Activated T-cell treated with anti-CD3 and anti-CD28 coated beads for 48 hours (primary cell): ENCODE measurements around the gene CDH6.
"Not testable (repeated sequence)": the region's sequence is repeated elsewhere in the genome, so short reads cannot be mapped to it uniquely, and the experiment has no call there.

ENCODE experiments used
- DNase-seq: peaks from one replicate; pipeline ENCODE4 v3.0.0-alpha.2; 2020; ENCODE audit warnings: low read depth

Gene CDH6

DNA sequence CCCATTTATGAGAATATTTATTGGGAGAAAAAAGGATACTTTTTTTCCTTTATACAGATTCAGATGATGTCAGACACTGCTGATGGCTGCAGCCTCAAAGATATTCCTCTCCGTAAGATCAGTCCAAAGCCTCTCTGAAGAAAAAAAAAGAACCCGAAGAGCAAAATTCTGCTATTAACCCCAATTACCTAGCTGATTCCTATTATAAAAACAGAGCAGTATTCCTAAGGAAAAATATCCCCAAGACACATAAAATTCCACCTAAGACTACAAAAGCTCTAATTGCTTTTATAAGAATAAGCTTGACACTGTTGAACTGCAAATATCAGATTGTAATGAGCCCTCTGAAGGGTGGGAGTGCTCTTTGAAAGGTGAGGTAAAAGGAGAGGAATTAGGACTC, 138.7 kb downstream of the CDH6 start:
- no peak for DNase-seq

DNA sequence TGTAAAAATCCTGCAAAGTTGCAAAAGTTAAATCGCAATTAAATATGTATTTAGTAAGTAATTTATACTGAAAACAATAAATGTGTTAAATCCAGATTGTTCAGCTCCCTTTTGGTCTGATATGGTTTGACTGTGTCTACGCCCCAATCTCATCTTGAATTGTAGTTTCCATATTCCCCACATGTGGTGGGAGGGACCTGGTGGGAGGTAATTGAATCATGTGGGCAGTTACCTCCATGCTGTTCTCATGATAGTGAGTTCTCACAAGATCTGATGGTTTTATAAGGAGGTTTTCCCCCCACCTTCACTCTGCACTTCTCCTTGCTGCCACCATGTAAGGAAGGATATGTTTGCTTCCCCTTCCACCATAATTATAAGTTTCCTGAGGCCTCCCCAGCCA, 140.0 kb downstream of the CDH6 start:
- no peak for DNase-seq

DNA sequence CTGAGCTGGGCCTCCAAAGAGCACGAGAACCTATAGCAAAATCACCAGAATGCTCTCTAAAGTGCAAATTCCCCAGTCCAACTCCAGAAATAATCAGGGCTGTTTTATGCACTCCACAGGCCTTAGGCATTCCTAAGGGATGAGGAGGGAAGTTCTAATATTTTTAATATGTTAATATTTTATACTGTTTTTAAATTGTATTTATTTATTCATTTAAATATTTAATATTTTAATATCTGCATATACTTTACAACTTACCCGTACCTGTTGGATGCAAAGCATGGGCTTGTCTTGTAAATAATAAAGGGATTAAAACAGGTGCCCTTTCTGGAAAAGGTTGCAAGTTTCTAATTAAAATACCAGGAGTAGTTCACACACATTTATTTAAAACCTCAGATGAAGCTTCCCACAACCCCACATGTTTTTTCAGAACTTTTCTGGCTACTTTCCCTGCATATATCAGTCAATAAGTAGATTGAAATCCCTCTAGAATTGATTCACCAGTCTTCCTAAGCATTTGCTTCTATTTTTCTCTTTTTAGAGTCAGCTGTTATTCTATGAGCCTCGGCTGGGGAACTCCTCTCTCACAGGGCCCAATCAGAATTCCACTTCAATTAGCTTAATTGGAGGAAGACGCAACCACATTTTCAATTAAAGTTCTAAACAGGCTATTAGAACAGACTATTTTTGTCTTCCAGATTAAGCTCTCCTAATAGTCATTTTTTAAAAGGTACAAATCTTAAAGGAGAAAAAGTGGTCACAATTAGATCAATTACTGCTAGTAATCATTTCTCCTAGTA, 140.8 kb downstream of the CDH6 start:
- no peak for DNase-seq

DNA sequence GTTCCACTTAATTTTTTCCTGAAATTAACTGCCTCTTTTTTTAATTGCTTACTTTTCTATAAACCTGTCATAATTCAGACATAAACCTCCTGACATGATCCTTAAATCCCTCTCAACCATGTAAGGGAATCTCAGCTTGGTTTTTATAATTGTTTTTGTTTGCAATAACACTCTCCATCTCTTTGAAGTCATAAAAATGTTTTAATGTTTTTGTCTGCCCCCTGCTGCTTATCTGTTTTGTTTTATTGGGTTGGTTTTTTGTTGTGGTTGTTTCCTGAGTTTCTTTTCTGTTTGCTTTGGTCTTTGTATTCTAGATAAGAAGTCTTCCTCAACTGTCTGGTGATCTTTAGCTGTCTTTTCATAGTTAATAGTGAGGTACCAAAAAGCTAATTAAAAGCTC, 142.0 kb downstream of the CDH6 start:
- DNase-seq, result no peak

DNA sequence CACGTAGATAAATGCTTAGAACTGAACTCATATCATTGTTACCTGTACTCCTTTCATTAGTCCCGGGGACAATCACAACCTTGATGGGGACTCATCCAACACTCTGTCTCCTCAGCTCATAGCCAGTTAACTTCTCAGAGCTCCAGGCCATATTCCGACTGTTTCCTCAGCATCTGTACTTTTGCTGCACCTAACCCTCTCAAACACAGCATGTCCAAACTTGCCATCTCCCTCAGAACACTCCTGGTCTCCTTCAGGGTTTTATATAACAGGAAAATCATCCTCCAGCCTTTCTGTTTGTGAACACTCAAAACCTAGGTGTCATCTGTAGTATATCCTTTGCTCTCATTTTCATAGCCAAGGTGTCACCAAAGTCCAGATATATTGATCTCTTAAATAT, 150.5 kb downstream of the CDH6 start:
- no peak for DNase-seq

DNA sequence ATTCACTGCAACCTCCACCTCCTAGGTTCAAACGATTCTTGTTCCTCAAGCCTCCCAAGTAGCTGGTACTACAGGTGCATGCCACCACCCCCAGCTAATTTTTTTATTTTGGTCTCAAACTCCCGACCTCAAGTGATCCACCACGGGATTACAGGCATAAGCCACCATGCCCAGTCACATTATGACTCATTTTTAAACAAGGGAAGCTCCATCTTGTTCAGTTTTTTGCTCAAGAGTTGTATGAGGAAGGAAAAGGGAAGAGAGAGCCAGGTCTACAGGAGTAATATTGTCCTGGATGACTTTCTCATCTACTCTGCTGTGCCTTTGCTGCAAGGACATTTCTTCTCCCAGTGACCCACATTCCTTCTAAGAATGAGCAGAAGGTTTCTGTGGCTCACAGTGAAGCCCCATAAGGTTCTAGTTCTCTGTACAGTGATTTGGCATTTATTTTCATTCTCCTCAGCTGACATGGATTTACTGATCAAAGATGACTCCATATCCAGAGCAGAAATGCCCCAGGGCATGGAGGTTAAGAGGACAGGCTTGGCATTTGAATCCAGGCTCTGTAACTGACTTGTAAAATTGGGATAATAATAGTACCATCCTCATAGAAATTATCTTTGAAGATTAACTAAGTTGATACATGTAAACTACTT, 153.5 kb downstream of the CDH6 start:
- no peak for DNase-seq

DNA sequence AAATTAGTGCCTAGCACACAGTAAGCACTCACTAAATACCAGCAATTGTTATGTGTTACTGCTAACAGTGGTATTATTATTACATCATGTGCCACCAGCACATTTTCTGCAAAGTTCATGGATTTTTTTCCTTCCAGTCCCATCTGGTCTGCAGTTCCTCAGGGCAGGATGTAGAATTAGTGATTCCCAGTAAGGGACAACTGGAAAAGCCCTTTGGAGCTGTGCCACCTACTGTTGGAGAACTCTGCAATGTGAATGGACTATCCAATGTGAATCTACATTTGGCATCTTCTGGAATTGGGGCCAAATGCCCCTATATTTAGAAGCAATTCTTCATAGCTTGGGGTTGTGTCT, 154.0 kb downstream of the CDH6 start:
- no peak for DNase-seq

DNA sequence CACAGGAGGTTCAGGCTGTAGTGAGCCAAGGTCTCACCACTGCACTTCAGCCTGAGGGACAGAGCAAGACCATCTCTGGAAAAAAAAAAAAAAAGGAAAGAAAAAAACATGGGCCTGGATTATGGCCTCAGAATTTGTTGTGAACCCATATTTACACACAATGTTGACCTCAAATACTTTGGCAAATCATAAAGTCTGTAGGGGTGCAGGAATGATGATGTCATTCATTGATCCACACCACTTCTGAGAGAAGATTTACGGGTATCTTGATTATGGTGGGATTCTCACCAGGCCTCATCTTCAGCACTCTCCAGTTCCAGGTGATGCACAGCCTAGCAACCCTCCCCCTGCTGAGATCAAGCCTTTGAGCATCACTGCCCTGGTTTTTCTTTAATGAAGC, 156.9 kb downstream of the CDH6 start:
- DNase-seq, result no peak

DNA sequence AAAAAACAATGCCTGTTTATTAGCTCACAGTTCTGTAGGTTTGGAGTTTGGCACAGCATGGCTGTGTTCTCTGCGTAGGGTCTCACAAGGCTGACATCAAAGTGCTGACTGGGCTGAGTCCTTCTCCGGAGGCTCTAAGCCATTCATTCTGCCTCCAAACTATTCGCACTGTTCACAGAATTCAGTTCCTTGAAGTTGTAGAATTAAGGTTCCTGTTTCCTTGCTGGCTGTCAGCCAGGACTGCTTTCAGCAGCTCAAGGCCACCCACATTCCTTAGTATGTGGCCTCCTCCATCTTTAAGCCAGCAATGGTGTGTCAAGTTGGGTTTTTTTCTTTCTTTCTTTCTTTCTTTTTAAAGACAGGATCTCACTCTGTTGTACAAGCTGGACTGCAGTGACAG, 161.9 kb downstream of the CDH6 start:
- DNase-seq, result no peak

DNA sequence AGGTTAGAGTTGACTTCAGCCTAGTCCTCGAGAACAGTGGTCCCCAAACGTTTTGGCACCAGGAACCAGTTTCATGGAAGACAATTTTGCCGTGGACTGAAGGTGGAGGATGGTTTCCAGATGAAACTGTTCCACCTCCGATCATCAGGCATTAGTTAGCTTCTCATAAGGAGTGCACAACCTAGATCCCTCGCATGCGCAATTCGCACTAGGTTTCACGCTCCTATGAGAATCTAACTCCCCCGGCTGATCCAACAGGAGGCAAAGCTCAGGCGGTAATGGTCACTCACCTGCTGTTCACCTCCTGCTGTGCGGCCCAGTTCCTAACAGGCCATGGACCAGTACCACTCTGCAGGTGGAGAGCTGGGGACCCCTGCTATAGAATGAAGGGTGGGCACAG, 163.6 kb downstream of the CDH6 start:
- no peak for DNase-seq

DNA sequence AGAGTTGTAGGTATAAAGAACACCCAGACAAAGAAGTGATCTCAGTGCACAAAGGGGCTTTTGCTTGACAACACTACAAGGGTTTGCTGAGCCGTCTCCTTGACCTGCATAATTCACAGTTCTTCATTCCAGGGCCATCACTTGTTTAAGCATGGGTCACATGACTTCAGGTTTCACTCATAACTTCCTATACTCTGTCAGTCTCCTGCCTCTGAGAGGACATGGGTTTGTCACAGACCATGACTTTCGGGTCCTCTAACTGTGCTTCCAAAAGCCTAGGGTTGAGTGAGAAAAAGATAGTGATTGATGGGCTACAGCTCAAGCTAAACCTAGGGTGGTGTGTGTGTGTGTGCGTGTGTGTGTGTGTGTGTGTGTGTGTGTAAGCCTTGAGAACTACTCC, 166.4 kb downstream of the CDH6 start:
- DNase-seq, result no peak

DNA sequence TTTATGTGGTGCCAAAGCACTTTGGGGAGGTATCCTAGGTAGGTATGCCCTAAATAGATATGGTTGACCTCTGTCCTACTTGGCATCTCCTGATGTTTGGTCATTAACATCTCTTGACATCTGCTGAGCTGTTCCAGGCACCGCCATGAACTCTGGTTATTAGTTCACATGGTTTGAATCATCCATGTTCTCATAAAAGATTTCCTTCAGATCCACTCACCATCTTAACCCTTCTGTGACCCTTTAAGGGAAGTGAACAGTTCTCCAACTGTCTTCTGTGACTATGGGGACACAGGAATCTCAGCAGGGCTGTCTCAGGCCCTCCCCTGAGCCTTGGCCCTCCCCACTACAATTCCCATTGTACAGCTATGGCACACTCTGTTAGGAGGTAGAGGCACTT, 167.7 kb downstream of the CDH6 start:
- DNase-seq, result no peak

DNA sequence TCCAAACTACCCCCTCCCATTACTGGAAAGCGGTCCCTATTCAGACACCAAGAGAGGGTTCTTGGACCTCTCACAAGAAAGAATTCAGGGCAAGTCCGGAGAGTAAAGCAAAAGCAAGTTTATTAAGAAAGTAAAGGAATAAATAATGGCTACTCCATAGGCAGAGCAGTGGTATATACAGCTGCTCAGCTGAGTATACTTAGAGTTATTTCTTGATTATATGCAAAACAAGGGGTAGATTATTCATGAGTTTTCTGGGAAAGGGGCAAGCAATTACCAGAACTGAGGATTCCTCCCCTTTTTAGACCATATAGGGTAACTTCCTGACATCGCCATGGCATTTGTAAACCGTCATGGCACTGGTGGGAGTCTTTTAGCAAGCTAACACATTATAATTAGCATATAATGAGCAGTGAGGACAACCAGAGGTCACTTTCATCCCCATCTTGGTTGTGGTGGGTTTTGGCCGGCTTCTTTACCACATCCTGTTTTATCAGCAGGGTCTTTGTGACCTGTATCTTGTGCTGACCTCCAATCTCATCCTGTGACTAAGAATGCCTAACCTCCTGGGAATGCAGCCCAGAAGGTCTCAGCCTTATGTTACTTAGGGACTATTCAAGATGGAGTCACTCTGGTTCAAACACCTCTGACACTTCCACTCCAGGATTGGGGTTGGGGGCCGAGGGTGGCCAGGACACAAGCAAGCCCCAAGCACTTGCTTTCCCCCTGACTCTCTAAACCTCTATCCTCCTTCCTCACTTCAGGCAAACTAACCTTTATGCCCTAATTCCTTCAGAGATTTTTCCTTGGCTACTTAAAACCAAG, 168.4 kb downstream of the CDH6 start:
- not testable (repeated sequence) for DNase-seq

DNA sequence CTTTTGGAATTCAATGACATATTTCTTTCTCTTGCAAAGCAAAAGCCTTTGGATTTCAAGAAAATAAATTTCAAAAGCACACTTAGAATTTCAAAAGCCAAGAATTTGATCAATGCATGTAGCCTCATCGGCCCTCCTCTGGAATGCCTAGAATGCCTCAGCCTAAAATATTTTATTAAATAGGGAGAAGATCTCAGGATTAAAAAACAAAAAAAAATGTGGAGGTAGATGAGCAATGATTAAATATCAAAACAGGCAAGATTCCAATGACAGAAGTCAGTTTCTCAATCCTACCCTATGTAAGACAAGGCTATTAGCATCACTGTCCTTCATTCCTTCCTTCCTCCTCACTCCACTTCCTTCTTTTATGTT, 169.0 kb downstream of the CDH6 start:
- DNase-seq, result no peak

DNA sequence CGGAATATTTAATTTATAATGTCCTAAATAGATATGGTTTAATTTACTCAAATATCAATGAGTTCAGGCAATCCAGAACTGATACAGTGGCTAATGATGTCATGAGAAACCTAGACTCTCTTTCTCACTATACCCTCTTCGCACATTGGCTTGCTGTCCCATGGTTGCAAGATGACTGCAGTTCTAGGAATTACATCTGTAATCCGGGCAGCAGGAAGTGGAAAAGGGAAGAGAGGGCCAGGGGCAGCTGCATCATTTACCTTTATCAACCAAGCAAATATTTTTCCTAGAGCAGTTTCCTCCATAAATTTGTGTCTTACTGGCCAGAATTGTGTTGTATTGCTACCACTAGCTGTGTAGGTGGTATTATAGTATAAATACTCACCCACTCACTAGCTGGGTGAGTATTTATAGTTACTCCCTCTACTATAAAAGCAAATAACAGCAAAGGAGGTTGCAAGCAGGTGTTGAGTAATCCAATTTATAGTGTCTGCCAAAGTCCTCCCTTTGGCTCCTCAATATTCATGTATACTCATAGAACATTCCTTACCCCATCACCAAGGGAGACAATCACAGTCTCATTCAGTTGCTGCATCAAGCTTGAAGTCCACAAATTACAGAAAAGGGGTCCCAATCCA, 169.6 kb downstream of the CDH6 start:
- DNase-seq, result no peak

DNA sequence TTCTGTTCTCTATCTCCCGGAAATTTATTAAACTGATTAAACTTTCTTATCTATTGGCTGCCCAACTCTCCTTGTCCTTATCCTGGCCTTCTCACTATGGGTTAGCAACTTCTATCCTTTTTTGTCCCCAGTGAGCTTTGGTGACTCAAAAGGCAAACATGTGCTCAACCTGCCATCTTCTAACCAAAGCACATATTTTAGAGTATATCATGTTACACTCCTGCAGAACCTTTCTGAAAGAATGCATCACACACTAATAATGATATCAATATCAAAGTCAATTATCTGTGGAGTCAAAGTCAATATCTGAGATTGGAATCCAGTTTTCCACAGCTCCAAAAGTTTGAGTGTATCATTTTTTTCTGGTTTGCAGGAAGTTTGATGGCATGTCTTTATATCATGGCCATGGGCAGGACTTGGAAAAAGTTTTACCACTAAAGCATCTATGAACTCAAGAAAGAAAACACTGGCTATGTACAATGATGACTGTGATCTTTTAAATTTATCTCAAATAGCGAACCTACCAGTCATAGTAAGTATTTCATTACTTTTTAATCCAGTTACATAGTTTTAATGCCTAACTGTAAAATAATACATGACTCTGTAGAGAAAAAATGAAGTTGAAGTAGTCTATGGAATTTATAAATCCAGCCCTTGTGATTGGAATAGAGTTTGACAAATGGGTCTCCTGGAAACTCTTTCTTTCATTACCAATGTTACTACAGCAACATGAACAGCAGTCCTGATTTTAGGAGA, 171.6 kb downstream of the CDH6 start:
- DNase-seq, result no peak

DNA sequence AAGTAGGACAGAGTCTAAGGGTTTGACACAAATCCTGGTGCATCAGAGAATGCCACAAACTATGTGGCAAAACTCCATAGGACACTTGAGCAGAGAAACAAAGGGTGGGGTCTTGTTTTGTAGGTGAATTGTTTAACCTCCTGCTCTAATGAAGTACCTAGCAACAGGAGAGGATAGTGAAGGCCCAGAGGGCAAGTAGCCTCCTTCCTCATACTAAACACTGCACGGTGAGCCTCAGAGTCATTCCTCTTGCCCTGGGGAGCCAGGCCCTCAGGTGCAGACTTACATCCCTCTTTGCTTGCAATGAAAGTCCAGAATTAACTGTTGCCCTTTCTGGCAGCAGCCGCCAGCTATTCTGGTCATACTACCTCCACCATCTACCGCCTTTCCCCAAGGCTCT, 172.3 kb downstream of the CDH6 start:
- no peak for DNase-seq

DNA sequence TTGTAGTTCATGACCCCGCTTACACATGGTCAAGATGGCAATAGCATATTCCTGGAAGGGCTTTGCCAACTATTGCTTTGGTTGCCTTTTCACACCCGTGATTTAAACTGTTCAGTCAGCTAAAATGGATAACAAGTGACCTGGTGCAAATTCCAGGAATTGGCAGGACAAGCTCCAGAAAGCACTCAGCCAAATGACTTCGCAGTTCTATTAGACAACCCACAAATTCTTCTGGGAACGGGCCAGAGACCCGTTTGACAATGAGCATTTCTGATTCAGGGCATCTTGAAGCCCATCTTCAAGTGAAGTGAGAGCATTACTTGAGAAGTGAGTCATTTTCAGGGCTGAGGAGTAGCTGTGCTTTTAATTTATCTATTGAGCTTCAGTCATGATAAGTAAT, 173.5 kb downstream of the CDH6 start:
- no peak for DNase-seq

DNA sequence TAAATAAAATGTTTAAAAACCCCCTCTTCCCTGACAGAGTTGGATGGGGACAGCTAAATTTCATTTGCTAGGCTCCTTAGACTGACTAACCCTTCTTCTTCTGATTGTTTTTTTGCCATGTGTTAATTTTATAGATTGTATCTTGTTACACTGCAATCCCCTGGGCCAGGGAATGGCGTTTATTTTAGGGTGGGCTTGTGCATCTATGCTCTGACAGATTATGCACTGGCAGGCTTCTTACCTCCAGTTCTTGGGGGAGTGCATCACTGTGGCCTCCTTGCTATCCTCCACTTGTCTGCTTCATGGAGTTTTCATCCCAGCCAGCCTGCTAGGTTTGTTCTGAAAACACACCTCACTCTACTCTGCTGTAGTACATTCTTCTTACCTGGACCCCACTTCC, 178.6 kb downstream of the CDH6 start:
- no peak for DNase-seq

DNA sequence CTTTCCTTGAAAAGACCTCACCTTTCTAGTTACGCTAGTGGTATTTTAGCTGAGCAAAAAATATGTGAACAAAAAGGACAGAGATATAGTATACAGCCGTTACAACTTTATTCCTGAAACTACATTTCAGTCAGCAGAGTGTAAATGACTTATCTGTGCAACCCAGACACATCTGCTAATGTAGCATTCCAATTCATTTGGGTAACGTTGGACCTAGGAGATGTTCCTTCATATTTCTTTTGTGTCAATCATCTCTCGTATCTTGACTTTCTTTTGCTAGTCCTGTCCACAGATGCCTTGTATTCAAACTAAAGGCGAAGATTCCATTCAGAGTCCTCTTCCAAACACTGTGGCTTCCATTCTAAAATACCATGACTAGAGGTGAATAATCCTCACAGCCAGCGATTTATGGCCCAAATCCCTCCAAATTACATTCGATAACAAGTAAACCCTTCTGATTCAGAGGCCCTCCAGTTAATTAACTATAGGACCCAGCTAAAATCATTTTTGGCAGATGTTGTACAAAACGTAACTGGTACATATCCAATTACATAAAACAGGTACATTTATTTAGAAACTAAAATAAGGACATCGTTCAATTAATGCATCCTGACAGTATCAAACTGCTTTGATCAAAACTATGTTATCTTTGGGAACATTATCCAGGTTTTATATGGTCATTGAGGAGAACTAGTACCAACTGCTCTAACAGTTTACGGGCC, 182.7 kb downstream of the CDH6 start:
- no peak for DNase-seq

DNA sequence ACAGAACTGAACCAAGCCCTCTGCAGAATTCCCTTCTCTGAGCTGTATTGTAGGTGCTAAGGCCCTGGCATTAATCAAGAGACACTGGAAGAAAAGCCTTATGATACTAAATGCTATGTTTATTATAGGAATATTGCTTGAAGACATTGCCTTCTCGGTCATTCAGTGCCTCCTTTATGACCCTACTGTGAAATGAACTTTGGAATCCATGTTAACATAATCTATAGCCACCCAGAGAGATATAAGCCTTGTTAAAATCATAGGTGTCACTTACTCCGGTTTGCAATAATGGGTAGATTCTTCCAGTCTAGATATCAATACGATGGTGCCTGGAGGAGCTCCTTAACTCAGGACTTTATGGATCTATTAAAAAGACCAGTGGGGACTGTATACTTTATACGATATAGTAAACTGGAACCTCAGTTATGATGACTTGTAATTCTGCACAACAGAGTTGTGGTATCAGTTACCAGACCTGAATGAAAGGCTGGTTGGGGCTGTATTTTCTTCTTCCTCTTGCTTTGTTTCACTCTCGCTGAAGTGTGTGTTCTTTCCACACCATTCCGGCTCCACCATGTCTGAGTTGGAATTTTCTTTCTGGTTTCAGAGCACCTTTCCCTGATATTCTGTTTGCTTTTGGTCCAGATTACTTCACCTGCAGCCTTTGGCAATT, 183.9 kb downstream of the CDH6 start:
- DNase-seq, result no peak
